ENCODE measurements around the gene PATE3.

DNA sequence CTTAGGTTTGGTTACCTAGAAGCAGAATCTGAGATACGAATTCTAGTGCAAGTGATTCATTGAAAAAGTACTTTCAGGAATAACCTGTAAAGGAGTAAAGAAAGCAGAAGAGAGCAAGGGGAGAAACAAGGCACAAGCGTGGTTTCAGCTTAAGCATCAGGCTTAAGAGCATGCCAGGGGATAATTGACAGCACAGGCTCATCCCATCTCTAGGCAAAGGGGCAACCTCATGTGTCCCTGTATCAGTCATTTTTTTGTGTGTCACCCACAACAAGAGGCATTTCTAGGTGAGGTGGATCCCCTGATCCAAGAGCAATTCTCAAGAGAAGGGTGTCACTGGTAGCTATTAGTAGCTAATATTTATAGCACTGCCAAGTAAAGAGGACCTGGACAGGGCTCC lies 17.3 kb upstream of the PATE3 start:
- TF ChIP-seq EZH2 (IDR thresholded peaks at IDR 0.05; ENCODE audit: borderline replicate concordance, insufficient read depth, low read depth, low read length, poor library complexity, severe bottlenecking), result no peak
- TF ChIP-seq, protein P1, sequence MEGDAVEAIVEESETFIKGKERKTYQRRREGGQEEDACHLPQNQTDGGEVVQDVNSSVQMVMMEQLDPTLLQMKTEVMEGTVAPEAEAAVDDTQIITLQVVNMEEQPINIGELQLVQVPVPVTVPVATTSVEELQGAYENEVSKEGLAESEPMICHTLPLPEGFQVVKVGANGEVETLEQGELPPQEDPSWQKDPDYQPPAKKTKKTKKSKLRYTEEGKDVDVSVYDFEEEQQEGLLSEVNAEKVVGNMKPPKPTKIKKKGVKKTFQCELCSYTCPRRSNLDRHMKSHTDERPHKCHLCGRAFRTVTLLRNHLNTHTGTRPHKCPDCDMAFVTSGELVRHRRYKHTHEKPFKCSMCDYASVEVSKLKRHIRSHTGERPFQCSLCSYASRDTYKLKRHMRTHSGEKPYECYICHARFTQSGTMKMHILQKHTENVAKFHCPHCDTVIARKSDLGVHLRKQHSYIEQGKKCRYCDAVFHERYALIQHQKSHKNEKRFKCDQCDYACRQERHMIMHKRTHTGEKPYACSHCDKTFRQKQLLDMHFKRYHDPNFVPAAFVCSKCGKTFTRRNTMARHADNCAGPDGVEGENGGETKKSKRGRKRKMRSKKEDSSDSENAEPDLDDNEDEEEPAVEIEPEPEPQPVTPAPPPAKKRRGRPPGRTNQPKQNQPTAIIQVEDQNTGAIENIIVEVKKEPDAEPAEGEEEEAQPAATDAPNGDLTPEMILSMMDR (IDR thresholded peaks at IDR 0.05), result no peak

Measured in B cell (primary cell).